GM18505 (cell line): ENCODE data around the gene CALHM1.

Source experiments
- ATAC-seq: cut with Tn5 transposase; IDR thresholded peaks from one replicate; pipeline ENCODE4 v1.9.1; 2021; ENCODE audit not compliant: unreplicated experiment
- POLR2A ChIP-seq: IDR thresholded peaks from 4 replicates; pipeline ENCODE4 v1.6.1; 2011; ENCODE audit warnings: borderline replicate concordance; ENCODE audit not compliant: insufficient read depth, insufficient read length; ENCODE audit errors: extremely low read depth

The CALHM1 gene

DNA sequence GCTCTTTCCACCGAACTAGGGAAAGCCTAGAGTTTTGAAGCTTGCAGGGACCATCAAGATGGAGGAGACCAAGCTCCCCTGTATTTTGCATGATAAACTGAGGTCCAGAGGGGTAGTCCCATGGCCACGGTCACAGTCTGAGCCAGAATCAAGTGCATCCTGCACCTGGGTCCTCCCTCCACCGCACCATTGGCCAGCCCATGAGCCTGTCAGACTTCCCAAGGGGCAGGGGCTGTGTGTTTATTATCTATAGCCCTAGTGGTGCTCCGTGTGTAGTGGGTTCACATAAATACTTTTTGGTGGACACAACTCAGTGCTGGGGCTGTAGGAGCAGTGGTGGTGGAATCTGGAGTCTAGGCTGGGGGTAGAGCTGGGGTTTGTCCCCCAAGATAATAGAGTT lies 16.7 kb upstream of the CALHM1 start:
- ATAC-seq = no peak
- TF ChIP-seq POLR2A = no peak

GRCh38 chr10:103474077-103474476 lies 15.4 kb upstream of the CALHM1 start:
- no peak for TF ChIP-seq POLR2A
- ATAC-seq = no peak

GRCh38 chr10:103473261-103473671 lies 14.6 kb upstream of the CALHM1 start:
- no peak for ATAC-seq
- no peak for TF ChIP-seq POLR2A

DNA sequence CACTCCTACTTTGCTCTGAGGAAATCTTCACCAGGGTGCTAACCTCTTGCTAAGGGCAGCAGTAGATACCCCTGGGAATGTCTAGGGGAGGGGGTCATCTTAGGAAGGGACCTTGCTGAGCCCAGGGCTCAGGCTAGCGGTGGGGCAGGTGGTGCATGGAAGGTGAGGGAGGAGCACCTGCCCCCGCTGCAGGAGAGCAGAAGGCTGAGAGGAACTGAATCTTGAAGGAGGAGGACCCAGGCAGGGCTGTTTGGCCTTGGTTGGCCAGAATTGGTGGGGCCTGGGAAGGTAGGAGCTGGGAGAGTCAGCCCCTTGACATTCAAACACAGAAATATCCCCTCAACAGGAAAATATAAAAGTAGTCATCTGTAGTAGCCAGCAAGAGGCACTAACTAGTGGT lies 13.3 kb upstream of the CALHM1 start:
- peak; percentile 64 for TF ChIP-seq POLR2A
- no peak for ATAC-seq

GRCh38 chr10:103470761-103471653 lies 12.3 kb upstream of the CALHM1 start:
- peak; percentile 65 for ATAC-seq

GRCh38 chr10:103469201-103469600 lies 10.5 kb upstream of the CALHM1 start:
- no peak for TF ChIP-seq POLR2A
- ATAC-seq = no peak

More at GRCh38 chr10:103470761-103471653, 12.3 kb upstream of the CALHM1 start:
- TF ChIP-seq POLR2A = peak; percentile 73

- peak; percentile 39 for TF ChIP-seq POLR2A
- ATAC-seq = no peak
These were observed 8.7 kb upstream of the CALHM1 start for GRCh38 chr10:103467406-103467805.

DNA sequence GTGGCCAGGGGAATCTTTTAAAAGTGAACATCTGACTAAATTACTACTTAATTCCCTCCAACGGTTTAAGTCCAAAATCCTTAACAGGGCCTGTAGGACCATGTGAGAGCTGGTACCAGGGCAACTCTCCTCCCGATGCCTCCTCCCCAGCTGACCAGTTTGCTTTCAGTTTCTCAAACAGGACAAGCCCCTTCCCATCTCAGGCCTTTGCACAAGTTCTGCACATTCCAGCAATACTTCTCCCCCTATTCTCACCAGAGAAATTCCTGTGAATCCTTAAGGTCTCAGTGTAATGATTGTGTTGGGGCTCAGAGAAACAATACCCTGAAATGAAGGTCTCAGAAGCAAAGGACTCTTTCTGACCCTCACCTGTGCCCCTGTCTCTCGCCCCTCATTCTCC lies 8.0 kb upstream of the CALHM1 start:
- no peak for TF ChIP-seq POLR2A
- no peak for ATAC-seq

DNA sequence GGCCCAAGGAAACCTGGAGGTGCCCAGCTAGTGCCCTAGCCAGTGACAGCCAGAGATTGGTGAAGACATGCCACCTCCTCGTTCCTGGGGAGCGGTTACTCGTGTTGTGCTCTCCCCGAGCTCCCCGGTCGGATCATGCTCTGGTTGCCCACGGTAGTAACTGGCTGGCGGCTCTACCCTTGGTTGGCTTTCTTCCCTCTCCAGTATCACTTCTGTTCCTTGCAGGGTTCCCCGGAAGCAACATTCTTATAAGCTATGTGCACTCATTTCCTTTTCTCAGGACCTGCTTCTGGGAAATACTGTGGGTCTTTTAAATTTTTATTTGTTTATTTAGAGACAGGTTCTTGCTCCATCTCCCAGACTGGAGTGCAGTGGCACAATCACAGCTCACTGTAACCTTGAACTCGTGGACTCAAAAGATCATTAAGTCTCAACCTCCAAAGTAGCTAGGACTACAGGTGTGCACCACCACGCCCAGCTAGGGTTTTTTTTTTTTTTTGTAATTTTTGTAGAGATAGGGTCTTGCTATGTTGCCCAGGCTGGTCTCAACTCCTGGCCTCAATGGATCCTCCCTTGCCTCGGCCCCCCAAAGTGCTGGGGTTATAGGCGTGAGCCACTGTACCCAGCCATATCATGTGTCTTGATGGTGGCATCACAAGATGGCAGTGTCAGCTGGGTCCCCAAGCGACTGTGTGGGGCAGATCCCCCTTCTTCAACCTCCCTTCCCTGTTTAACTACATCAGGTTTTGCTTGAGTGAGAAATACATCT lies 6.9 kb upstream of the CALHM1 start:
- no peak for TF ChIP-seq POLR2A

GRCh38 chr10:103463499-103463898 lies 4.8 kb upstream of the CALHM1 start:
- no peak for TF ChIP-seq POLR2A
- ATAC-seq = no peak

More for the DNA sequence above, 6.9 kb upstream of the CALHM1 start:
- no peak for ATAC-seq

GRCh38 chr10:103459615-103460014 lies 915 bp upstream of the CALHM1 start:
- no peak for ATAC-seq
- no peak for TF ChIP-seq POLR2A

- no peak for TF ChIP-seq POLR2A
These were observed 660 bp downstream of the CALHM1 start for GRCh38 chr10:103457896-103458583.

DNA sequence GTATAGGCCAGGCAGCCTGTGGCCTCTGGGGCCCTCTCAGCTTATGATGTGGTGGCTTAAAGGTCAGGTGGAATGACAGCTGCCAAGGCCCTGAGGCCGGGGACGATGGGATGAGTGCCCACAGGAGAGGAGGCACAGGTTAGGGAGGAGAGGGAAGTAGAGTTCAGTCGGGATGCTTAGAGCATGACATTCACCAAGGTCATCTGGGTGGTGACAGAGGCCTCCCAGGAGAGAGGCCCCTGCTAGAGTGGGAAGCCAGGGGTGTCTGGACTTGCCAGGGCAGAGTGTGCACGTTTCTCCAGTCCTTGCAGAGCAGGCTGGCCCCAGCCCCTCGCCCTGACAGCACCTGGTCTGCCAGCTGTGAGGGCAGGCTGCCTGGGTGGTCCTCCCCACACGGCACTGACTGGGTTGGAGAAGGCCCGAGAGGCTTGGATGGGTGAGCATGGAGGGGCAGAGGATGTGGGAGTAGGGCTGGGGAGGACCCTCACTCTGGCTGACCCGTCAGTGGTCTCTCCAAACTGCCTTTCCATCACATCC lies 1.5 kb downstream of the CALHM1 start:
- TF ChIP-seq POLR2A = no peak
- ATAC-seq = no peak

More at GRCh38 chr10:103457896-103458583, 660 bp downstream of the CALHM1 start:
- ATAC-seq = no peak
